ENCODE results near the gene ATP8A2.

ATP8A2 gene

GRCh38 chr13:25775275-25775674 is 403.5 kb downstream of the ATP8A2 start:
- H3K4me3 ChIP-seq (ENCODE audit: insufficient read length, low read depth) = no peak overlapping the region
- no peak for DNase-seq (ENCODE audit: low read depth, low spot score)
- TF ChIP-seq SUZ12 (IDR thresholded peaks at IDR 0.05; ENCODE audit: extremely low read depth, insufficient read depth, insufficient read length) = no peak
- TF ChIP-seq ZNF274 (IDR thresholded peaks at IDR 0.05; ENCODE audit: low read depth, low read length) = no peak
- no peak for TF ChIP-seq YY1 (IDR thresholded peaks at IDR 0.05; ENCODE audit: insufficient read depth, insufficient read length)
- H3K36me3 ChIP-seq (ENCODE audit: insufficient read depth, insufficient read length, low read length) = no peaks in the 10 kb centered on the region
- no peaks in the 10 kb centered on the region for H3K9me3 ChIP-seq (ENCODE audit: insufficient read depth, low read length)
- H3K9ac ChIP-seq (ENCODE audit: insufficient read length, low read depth) = no peak overlapping the region
- H3K27me3 ChIP-seq (ENCODE audit: insufficient read depth, insufficient read length) = no peaks in the 10 kb centered on the region
- H3K4me1 ChIP-seq (ENCODE audit: insufficient read depth, insufficient read length) = peaks cover 4% of the 10 kb centered on the region

DNA sequence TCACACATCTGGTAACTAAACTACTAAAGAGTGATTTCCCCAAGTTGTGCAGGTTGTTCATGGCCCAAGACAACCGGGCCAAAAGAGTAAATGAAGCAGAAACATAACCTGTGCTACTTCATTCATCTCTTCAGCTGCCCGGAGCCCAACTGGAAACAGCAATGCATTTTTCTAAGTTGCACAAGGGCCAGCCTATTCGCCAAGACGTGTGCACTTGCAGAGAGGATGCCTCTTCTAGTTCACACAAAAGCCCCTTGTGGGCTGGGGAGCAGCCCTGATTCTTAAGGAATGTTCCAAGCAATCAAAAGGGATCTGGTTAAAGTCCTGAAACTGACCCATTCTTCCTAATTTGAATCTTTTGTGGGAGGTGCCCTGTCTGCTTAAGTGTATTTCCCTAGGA is 404.2 kb downstream of the ATP8A2 start:
- no peak for DNase-seq (ENCODE audit: low read depth, low spot score)
- no peaks in the 10 kb centered on the region for H3K36me3 ChIP-seq (ENCODE audit: insufficient read depth, insufficient read length, low read length)
- H3K9me3 ChIP-seq (ENCODE audit: insufficient read depth, low read length) = no peaks in the 10 kb centered on the region
- no peak overlapping the region for H3K9ac ChIP-seq (ENCODE audit: insufficient read length, low read depth)
- H3K4me1 ChIP-seq (ENCODE audit: insufficient read depth, insufficient read length) = peaks cover 4% of the 10 kb centered on the region
- TF ChIP-seq YY1 (IDR thresholded peaks at IDR 0.05; ENCODE audit: insufficient read depth, insufficient read length) (no peak), ZNF274 (IDR thresholded peaks at IDR 0.05; ENCODE audit: low read depth, low read length) (no peak), SUZ12 (IDR thresholded peaks at IDR 0.05; ENCODE audit: extremely low read depth, insufficient read depth, insufficient read length) (no peak)
- no peak overlapping the region for H3K4me3 ChIP-seq (ENCODE audit: insufficient read length, low read depth)
- no peaks in the 10 kb centered on the region for H3K27me3 ChIP-seq (ENCODE audit: insufficient read depth, insufficient read length)

- DNase-seq (ENCODE audit: low read depth, low spot score) = no peak
- TF ChIP-seq YY1 (IDR thresholded peaks at IDR 0.05; ENCODE audit: insufficient read depth, insufficient read length) (no peak), ZNF274 (IDR thresholded peaks at IDR 0.05; ENCODE audit: low read depth, low read length) (no peak), SUZ12 (IDR thresholded peaks at IDR 0.05; ENCODE audit: extremely low read depth, insufficient read depth, insufficient read length) (no peak)
- H3K36me3 ChIP-seq (ENCODE audit: insufficient read depth, insufficient read length, low read length) = no peaks in the 10 kb centered on the region
- H3K4me1 ChIP-seq (ENCODE audit: insufficient read depth, insufficient read length) = peaks cover under 1% of the 10 kb centered on the region
- no peak overlapping the region for H3K4me3 ChIP-seq (ENCODE audit: insufficient read length, low read depth)
- no peaks in the 10 kb centered on the region for H3K9me3 ChIP-seq (ENCODE audit: insufficient read depth, low read length)
- H3K9ac ChIP-seq (ENCODE audit: insufficient read length, low read depth) = no peak overlapping the region
- no peaks in the 10 kb centered on the region for H3K27me3 ChIP-seq (ENCODE audit: insufficient read depth, insufficient read length)
Measured at GRCh38 chr13:25776722-25777121, 404.9 kb downstream of the ATP8A2 start.

DNA sequence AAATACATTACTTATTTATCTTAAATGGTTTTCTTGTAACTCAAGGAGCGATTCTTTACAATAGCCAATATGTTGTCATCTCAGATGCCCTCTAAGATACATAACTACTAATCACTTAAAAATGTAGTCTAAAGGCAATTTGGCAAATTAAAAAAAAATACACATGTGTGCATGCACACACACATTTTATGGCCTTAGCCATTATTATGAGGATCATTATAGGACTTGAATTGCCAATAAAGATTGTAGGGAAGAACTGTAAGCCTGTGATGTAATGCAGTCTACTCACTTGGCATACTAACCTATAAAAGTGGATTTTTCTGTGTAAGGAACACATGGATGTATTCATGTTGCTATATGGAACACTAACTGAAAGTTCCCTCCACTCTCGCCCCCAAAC is 405.7 kb downstream of the ATP8A2 start:
- Histone ChIP-seq H3K4me3 (ENCODE audit: insufficient read length, low read depth) (no peak overlapping the region), H3K36me3 (ENCODE audit: insufficient read depth, insufficient read length, low read length) (no peaks in the 10 kb centered on the region), H3K9me3 (ENCODE audit: insufficient read depth, low read length) (no peaks in the 10 kb centered on the region), H3K9ac (ENCODE audit: insufficient read length, low read depth) (no peak overlapping the region), H3K27me3 (ENCODE audit: insufficient read depth, insufficient read length) (no peaks in the 10 kb centered on the region), H3K4me1 (ENCODE audit: insufficient read depth, insufficient read length) (no peaks in the 10 kb centered on the region)
- TF ChIP-seq ZNF274 (IDR thresholded peaks at IDR 0.05; ENCODE audit: low read depth, low read length) = no peak
- no peak for TF ChIP-seq YY1 (IDR thresholded peaks at IDR 0.05; ENCODE audit: insufficient read depth, insufficient read length)
- TF ChIP-seq SUZ12 (IDR thresholded peaks at IDR 0.05; ENCODE audit: extremely low read depth, insufficient read depth, insufficient read length) = no peak
- DNase-seq (ENCODE audit: low read depth, low spot score) = no peak

GRCh38 chr13:25778365-25778764 is 406.6 kb downstream of the ATP8A2 start:
- no peak for DNase-seq (ENCODE audit: low read depth, low spot score)
- no peak for TF ChIP-seq ZNF274 (IDR thresholded peaks at IDR 0.05; ENCODE audit: low read depth, low read length)
- TF ChIP-seq SUZ12 (IDR thresholded peaks at IDR 0.05; ENCODE audit: extremely low read depth, insufficient read depth, insufficient read length) = no peak
- no peak overlapping the region for H3K4me3 ChIP-seq (ENCODE audit: insufficient read length, low read depth)

DNA sequence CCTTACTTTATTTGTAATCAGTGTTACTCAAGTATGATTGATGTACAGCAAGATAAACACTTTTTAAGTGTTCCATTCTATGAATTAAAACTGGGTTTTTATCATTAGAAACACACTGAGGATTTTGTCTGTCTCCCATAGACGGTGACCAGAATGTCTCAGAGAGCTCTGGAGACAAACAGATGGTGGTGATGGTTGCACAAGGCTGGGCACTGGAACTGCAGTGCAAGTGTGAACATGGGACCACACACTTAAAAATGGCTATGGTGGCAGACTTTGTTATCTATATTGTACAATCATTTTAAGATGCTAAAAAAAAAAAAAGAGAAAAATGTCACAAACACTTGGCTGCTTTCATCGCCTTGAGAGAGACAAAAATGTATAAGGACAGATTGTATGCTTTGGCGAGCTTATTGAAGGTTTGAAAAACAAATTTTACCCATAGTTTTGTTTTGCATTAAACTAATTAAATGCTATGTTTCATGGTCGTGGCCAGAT is 407.1 kb downstream of the ATP8A2 start:
- TF ChIP-seq SUZ12 (IDR thresholded peaks at IDR 0.05; ENCODE audit: extremely low read depth, insufficient read depth, insufficient read length) (no peak), YY1 (IDR thresholded peaks at IDR 0.05; ENCODE audit: insufficient read depth, insufficient read length) (no peak), ZNF274 (IDR thresholded peaks at IDR 0.05; ENCODE audit: low read depth, low read length) (no peak)
- no peak overlapping the region for H3K9ac ChIP-seq (ENCODE audit: insufficient read length, low read depth)
- no peaks in the 10 kb centered on the region for H3K4me1 ChIP-seq (ENCODE audit: insufficient read depth, insufficient read length)
- H3K27me3 ChIP-seq (ENCODE audit: insufficient read depth, insufficient read length) = no peaks in the 10 kb centered on the region
- H3K36me3 ChIP-seq (ENCODE audit: insufficient read depth, insufficient read length, low read length) = no peaks in the 10 kb centered on the region
- no peak overlapping the region for H3K4me3 ChIP-seq (ENCODE audit: insufficient read length, low read depth)
- DNase-seq (ENCODE audit: low read depth, low spot score) = no peak
- no peaks in the 10 kb centered on the region for H3K9me3 ChIP-seq (ENCODE audit: insufficient read depth, low read length)

More at GRCh38 chr13:25778365-25778764, 406.6 kb downstream of the ATP8A2 start:
- H3K27me3 ChIP-seq (ENCODE audit: insufficient read depth, insufficient read length) = no peaks in the 10 kb centered on the region
- no peaks in the 10 kb centered on the region for H3K9me3 ChIP-seq (ENCODE audit: insufficient read depth, low read length)
- H3K4me1 ChIP-seq (ENCODE audit: insufficient read depth, insufficient read length) = no peaks in the 10 kb centered on the region
- H3K9ac ChIP-seq (ENCODE audit: insufficient read length, low read depth) = no peak overlapping the region
- no peaks in the 10 kb centered on the region for H3K36me3 ChIP-seq (ENCODE audit: insufficient read depth, insufficient read length, low read length)

- no peaks in the 10 kb centered on the region for H3K36me3 ChIP-seq (ENCODE audit: insufficient read depth, insufficient read length, low read length)
- H3K9me3 ChIP-seq (ENCODE audit: insufficient read depth, low read length) = no peaks in the 10 kb centered on the region
- H3K4me3 ChIP-seq (ENCODE audit: insufficient read length, low read depth) = no peak overlapping the region
- no peaks in the 10 kb centered on the region for H3K27me3 ChIP-seq (ENCODE audit: insufficient read depth, insufficient read length)
- DNase-seq (ENCODE audit: low read depth, low spot score) = no peak
- H3K4me1 ChIP-seq (ENCODE audit: insufficient read depth, insufficient read length) = no peaks in the 10 kb centered on the region
- TF ChIP-seq ZNF274 (IDR thresholded peaks at IDR 0.05; ENCODE audit: low read depth, low read length) (no peak), SUZ12 (IDR thresholded peaks at IDR 0.05; ENCODE audit: extremely low read depth, insufficient read depth, insufficient read length) (no peak), YY1 (IDR thresholded peaks at IDR 0.05; ENCODE audit: insufficient read depth, insufficient read length) (no peak)
- H3K9ac ChIP-seq (ENCODE audit: insufficient read length, low read depth) = no peak overlapping the region
Measured at GRCh38 chr13:25783076-25783475, 411.3 kb downstream of the ATP8A2 start.

Data from NT2/D1 (cell line).